OCI-LY7 (cell line): ENCODE data around the gene CA5B. TPM values are rescaled to one million over a fixed set of nuclear protein-coding genes. Genes with fewer than 3 reads are reported as not detected.

Source experiments
- BruUV-seq: library from RNA; stranded (reverse); fragments of 400-500 nt; replicated peaks from 2 replicates; lab custom pipeline; 2021; lab: Mats Ljungman, UMichigan
- CTCF ChIA-PET: fragments of 300-600 bp; sonication (Branson Sonifier 250); formaldehyde crosslinking; loops from one replicate; lab custom pipeline; 2022; ENCODE audit warnings: antibody characterized with exemption; ENCODE audit not compliant: unreplicated experiment; lab: Charles Lee
- POLR2A ChIA-PET: fragments of 300-600 bp; sonication (Branson Sonifier 250); formaldehyde crosslinking; loops from one replicate; lab custom pipeline; 2022; ENCODE audit warnings: antibody characterized with exemption; lab: Charles Lee
- DNase-seq: peaks from one replicate; pipeline ENCODE4 v3.0.0-alpha.2; 2015; ENCODE audit warnings: low spot score
- H2AFZ ChIP-seq: fragments of 200-600 bp; sonication (generic), shearing (Covaris generic); 2 replicates; pipeline ENCODE4 v1.6.1; 2014; ENCODE audit warnings: mild to moderate bottlenecking, antibody characterized with exemption, low read length, moderate library complexity
- H3K27ac ChIP-seq: fragments of 200-600 bp; sonication (generic); 2 replicates; pipeline ENCODE4 v1.5.1; 2014; ENCODE audit warnings: mixed run types, low read depth, mild to moderate bottlenecking, moderate library complexity, low read length, inconsistent platforms; ENCODE audit not compliant: poor library complexity, severe bottlenecking
- H3K36me3 ChIP-seq: fragments of 200-600 bp; sonication (generic); 2 replicates; pipeline ENCODE4 v1.6.1; 2014; ENCODE audit warnings: mild to moderate bottlenecking, antibody characterized with exemption, low read length, moderate library complexity, mixed read lengths; ENCODE audit not compliant: insufficient read depth
- H3K4me1 ChIP-seq: fragments of 200-600 bp; sonication (generic); 2 replicates; pipeline ENCODE4 v1.5.1; 2014; ENCODE audit warnings: mild to moderate bottlenecking, low read length; ENCODE audit not compliant: insufficient read depth, poor library complexity, severe bottlenecking
- H3K4me2 ChIP-seq: fragments of 200-600 bp; sonication (generic); 2 replicates; pipeline ENCODE4 v1.6.1; 2014; ENCODE audit warnings: mild to moderate bottlenecking, low read length
- H3K4me3 ChIP-seq: fragments of 200-600 bp; sonication (generic); 2 replicates; pipeline ENCODE4 v1.5.1; 2014; ENCODE audit warnings: mild to moderate bottlenecking, low read depth, low read length; ENCODE audit not compliant: poor library complexity, severe bottlenecking
- H3K79me2 ChIP-seq: fragments of 200-600 bp; sonication (generic); 2 replicates; pipeline ENCODE4 v1.6.1; 2016; ENCODE audit warnings: low read depth, mild to moderate bottlenecking, low read length, moderate library complexity, mixed read lengths; ENCODE audit not compliant: insufficient read depth
- H3K9me2 ChIP-seq: fragments of 200-600 bp; sonication (generic); 2 replicates; pipeline ENCODE4 v1.6.1; 2016; ENCODE audit warnings: mild to moderate bottlenecking, low read length, mixed read lengths; ENCODE audit not compliant: insufficient read depth
- H3K9me3 ChIP-seq: fragments of 200-600 bp; sonication (generic); 2 replicates; pipeline ENCODE4 v1.6.1; 2014; ENCODE audit warnings: mild to moderate bottlenecking, mixed run types, low read length, mixed read lengths
- H4K20me1 ChIP-seq: fragments of 200-600 bp; sonication (generic); 2 replicates; pipeline ENCODE4 v1.6.1; 2014; ENCODE audit warnings: mild to moderate bottlenecking, antibody characterized with exemption, low read length, moderate library complexity, mixed read lengths; ENCODE audit not compliant: insufficient read depth
- EZH2phosphoT487 ChIP-seq: fragments of 200-600 bp; sonication (generic); IDR thresholded peaks from 2 replicates; pipeline ENCODE4 v1.6.1; 2018; ENCODE audit warnings: low read depth, borderline replicate concordance, mild to moderate bottlenecking, mixed run types, antibody characterized with exemption, low read length, moderate library complexity, mixed read lengths
- intact Hi-C: fragments of 100-400 bp; cut with micrococcal nuclease; formaldehyde crosslinking; loops from one replicate; pipeline ENCODE4 v1.10.0; 2022; ENCODE audit not compliant: unreplicated experiment
- total RNA-seq, 2 experiments: library from RNA; depleted of rRNA in 1 of 2; stranded (reverse); fragments of >200 nt in 1 of 2; shearing (Covaris generic) in 1 of 2; gene quantifications; 2 replicates each; pipeline ENCODE4 v1.2.3, GENCODE V29; 2014 to 2022
- TF ChIP-seq, protein P1 (sequence below): fragments of 200-600 bp; sonication (generic); conservative IDR thresholded peaks from 2 replicates; pipeline ENCODE4 v1.5.1; 2014; ENCODE audit warnings: mild to moderate bottlenecking, antibody characterized with exemption, low read length, moderate library complexity, mixed read lengths

The CA5B gene
- total RNA-seq, 2 experiments from 2014 or later: 3.1 to 6.2 TPM

DNA sequence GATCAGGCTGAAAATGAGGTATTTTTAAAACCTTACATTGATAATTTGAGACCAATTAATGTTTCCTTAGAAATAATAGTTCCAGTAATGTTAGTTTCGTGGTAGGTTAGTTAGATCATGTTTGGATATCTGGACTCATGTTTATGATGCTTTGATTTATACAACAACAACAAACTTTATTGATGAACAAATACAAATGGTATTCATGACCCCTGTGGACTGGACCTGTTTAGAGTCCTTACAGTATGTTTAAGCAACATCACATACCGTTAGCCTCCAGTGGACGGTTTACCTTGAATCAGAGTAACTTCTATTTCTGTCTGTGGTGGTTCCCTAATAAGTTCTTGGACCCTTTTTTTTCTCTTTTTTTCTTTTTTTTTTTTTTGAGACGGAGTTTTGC, 70.2 kb downstream of the CA5B start:
- no peak for TF ChIP-seq EZH2phosphoT487
- TF ChIP-seq, protein P1, sequence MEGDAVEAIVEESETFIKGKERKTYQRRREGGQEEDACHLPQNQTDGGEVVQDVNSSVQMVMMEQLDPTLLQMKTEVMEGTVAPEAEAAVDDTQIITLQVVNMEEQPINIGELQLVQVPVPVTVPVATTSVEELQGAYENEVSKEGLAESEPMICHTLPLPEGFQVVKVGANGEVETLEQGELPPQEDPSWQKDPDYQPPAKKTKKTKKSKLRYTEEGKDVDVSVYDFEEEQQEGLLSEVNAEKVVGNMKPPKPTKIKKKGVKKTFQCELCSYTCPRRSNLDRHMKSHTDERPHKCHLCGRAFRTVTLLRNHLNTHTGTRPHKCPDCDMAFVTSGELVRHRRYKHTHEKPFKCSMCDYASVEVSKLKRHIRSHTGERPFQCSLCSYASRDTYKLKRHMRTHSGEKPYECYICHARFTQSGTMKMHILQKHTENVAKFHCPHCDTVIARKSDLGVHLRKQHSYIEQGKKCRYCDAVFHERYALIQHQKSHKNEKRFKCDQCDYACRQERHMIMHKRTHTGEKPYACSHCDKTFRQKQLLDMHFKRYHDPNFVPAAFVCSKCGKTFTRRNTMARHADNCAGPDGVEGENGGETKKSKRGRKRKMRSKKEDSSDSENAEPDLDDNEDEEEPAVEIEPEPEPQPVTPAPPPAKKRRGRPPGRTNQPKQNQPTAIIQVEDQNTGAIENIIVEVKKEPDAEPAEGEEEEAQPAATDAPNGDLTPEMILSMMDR: no peak
- no peak for DNase-seq
- peaks cover 66% of the 10 kb centered on the region for H3K36me3 ChIP-seq
- H3K9me2 ChIP-seq: no peaks in the 10 kb centered on the region
- no peaks in the 10 kb centered on the region for H3K79me2 ChIP-seq
- H3K27ac ChIP-seq: no peak overlapping the region
- H4K20me1 ChIP-seq: no peaks in the 10 kb centered on the region
- H3K4me2 ChIP-seq: no peak overlapping the region
- no peak overlapping the region for H3K4me3 ChIP-seq
- ChIA-PET CTCF (no interaction called here), POLR2A (no interaction called here)
- intact Hi-C loops: no loop called here
- BruUV-seq: no TSS peak
- H2AFZ ChIP-seq: no peak overlapping the region
- no peaks in the 10 kb centered on the region for H3K4me1 ChIP-seq
- H3K9me3 ChIP-seq: no peaks in the 10 kb centered on the region

DNA sequence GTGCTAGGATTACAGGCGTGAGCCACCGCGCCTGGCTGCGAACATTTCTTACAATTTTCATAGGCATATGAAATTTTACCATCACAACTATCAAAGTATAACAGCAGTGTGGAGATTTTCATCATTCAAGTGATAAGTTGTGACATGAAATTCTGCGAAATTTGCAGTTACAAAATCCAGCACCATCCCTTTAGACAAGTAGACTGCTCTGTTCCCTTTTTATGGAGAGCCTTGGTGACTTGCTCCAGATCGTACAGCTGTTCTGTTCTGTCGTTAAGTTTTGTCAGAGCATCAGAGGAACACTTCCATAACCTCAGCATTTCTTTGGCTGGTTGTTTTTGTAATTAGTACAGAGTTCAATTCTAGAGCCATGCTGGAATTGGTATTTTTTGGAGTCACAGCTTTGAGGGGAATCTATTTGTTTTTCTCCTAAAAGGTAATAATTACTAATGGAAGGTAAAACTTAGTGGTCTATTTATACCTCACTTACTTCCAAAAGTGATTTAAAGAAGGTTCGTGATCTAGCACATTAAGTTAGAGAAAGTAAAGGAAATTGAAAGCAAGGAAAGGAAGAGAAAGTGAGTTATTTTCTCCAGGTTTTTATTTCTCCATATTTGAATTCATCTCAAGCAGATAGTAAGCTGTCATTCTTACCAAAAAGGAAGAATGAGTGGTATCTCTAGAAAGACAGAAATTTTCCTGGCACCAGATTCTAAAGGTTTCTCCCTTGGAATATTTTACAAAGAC, 74.3 kb downstream of the CA5B start:
- H3K4me3 ChIP-seq: no peak overlapping the region
- no peak overlapping the region for H2AFZ ChIP-seq
- no peaks in the 10 kb centered on the region for H3K9me2 ChIP-seq
- no peaks in the 10 kb centered on the region for H4K20me1 ChIP-seq
- ChIA-PET POLR2A (interaction anchor here (0.5 kb wide), 1 partner anchor 292 kb away, joined by 3 read pairs; no protein-coding TSS in a partner anchor), CTCF (no interaction called here)
- intact Hi-C loops: loop anchor here (10.0 kb wide), 1 partner anchor 162 kb away; no protein-coding TSS in a partner anchor
- BruUV-seq: no TSS peak
- H3K4me2 ChIP-seq: no peak overlapping the region
- H3K4me1 ChIP-seq: no peaks in the 10 kb centered on the region
- no peak for DNase-seq
- TF ChIP-seq, protein P1: no peak
- no peak for TF ChIP-seq EZH2phosphoT487
- peaks cover 65% of the 10 kb centered on the region for H3K36me3 ChIP-seq
- no peaks in the 10 kb centered on the region for H3K9me3 ChIP-seq
- H3K27ac ChIP-seq: no peak overlapping the region
- H3K79me2 ChIP-seq: no peaks in the 10 kb centered on the region

DNA sequence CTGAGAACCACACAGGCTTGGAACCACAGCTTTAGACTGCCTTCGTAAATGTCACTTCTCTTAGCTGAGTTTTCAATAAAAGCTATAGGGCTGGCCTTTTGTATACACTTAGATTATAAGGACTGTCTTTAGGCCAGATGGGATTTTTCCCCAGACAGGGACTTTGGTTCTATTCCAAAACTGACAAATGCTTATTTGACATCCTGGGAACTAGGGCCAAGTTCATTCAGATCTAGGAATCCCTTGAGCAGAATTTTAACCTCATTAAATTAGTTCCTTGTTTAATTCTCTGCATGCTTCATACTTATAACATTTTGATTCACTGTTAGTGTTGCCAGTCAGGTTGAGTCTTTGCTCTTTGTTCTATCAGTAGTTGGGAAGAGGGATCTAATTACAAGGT, 75.3 kb downstream of the CA5B start:
- Histone ChIP-seq H3K9me2 (no peaks in the 10 kb centered on the region), H3K79me2 (no peaks in the 10 kb centered on the region), H3K36me3 (peaks cover 68% of the 10 kb centered on the region), H2AFZ (no peak overlapping the region), H3K4me3 (no peak overlapping the region), H3K27ac (no peak overlapping the region), H4K20me1 (no peaks in the 10 kb centered on the region), H3K4me1 (no peaks in the 10 kb centered on the region), H3K4me2 (no peak overlapping the region), H3K9me3 (no peaks in the 10 kb centered on the region)
- no peak for DNase-seq
- BruUV-seq: no TSS peak
- intact Hi-C loops: loop anchor here (10.0 kb wide), 1 partner anchor 161 kb away; no protein-coding TSS in a partner anchor
- POLR2A ChIA-PET: no interaction called here
- CTCF ChIA-PET: no interaction called here
- TF ChIP-seq EZH2phosphoT487: no peak
- TF ChIP-seq, protein P1: no peak
